ENCODE data around the gene PPP6R3. TPM values are rescaled to one million over a fixed set of nuclear protein-coding genes. Genes with fewer than 3 reads are reported as not detected.

PPP6R3 gene
- total and polyA plus RNA-seq, 2 of the 8 experiments (the other 6 are each of a cell fraction or from before 2014, with no cell fraction given): 44.6 to 150 TPM

DNA sequence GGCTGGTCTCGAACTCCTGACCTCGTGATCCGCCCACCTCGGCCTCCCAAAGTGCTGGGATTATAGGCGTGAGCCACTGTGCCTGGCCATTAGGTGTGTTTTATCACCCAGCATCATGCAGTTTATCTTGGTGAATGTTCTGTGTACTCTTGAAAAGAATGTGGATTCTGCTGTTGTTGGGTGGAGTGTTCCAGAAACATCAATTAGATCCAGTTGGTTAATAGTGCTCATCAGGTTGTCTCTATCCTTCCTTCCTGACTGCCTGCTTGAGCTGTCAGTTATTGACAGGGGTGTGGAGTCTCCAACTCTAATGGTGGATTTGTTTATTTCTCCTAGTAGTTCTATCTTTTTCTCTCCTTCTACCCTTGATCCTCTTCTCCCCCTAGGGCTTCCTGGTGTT lies 30.2 kb upstream of the PPP6R3 start:
- H3K23ac ChIP-seq (ENCODE audit: insufficient read length): no peak overlapping the region
- H4K20me1 ChIP-seq (replicated peaks in 1 of 2; ENCODE audit: control insufficient read depth in 1 of 2, insufficient read depth in 2 of 2, low read length in 2 of 2): no peaks in the 10 kb centered on the region
- POLR2A ChIA-PET (ENCODE audit: partially characterized antibody): no interaction called here
- H3K14ac ChIP-seq (ENCODE audit: insufficient read length): no peak overlapping the region
- H3K27ac ChIP-seq (ENCODE audit: low read depth, low read length): no peak overlapping the region
- H3K27me3 ChIP-seq (replicated peaks in 1 of 4; ENCODE audit: control insufficient read depth in 3 of 4, extremely low read depth in 1 of 4, insufficient read depth in 3 of 4, low read length in 3 of 4): no peaks in the 10 kb centered on the region
- H2AFZ ChIP-seq (ENCODE audit: low read length): no peak overlapping the region
- no peaks in the 10 kb centered on the region for H3K79me1 ChIP-seq (ENCODE audit: low read depth, low read length)
- no peaks in the 10 kb centered on the region for H3K4me1 ChIP-seq (replicated peaks in 1 of 4; ENCODE audit: control insufficient read depth in 3 of 4, insufficient read depth in 4 of 4, low read length in 3 of 4)
- H2BK5ac ChIP-seq (ENCODE audit: low read depth, low read length): no peak overlapping the region
- FAIRE-seq: no peak
- H2AK5ac ChIP-seq (ENCODE audit: low read depth, low read length): no peak overlapping the region
- H3K9ac ChIP-seq (replicated peaks in 1 of 4; ENCODE audit: extremely low read depth in 1 of 4, low read depth in 3 of 4, low read length in 3 of 4): no peak overlapping the region
- no peak for DNase-seq (ENCODE audit: low read depth in 1 of 2, low spot score in 2 of 2)
- CTCF ChIA-PET (ENCODE audit: partially characterized antibody): interaction anchor here (1.1 to 1.7 kb wide), 2 partner anchors 105 to 154 kb away, joined by 3 to 4 read pairs; no protein-coding TSS in a partner anchor
- H3K4me3 ChIP-seq (ENCODE audit: extremely low read depth in 1 of 4, insufficient read depth in 2 of 4, low read depth in 3 of 4, low read length in 4 of 4): no peak overlapping the region
- H4K5ac ChIP-seq (ENCODE audit: insufficient read length, low read depth, low read length): no peak overlapping the region
- no peak overlapping the region for H3K4me2 ChIP-seq (ENCODE audit: insufficient read depth in 1 of 2, low read depth in 2 of 2, low read length in 2 of 2)
- no peak overlapping the region for H4K91ac ChIP-seq (replicated peaks; ENCODE audit: insufficient read length, low read length)
- no peak overlapping the region for H2BK20ac ChIP-seq (ENCODE audit: low read length)
- peaks cover 7 to 8% of the 10 kb centered on the region in 2 experiments; a peak in 3 of 4 replicates for H3K9me3 ChIP-seq (ENCODE audit: insufficient read depth in 2 of 2, low read depth in 1 of 2, low read length in 1 of 2)
- no peak overlapping the region for H3K4ac ChIP-seq (replicated peaks; ENCODE audit: insufficient read length, low read depth, low read length)
- no peaks in the 10 kb centered on the region for H3K79me2 ChIP-seq (ENCODE audit: control insufficient read depth in 1 of 2, insufficient read depth in 2 of 2, low read length in 2 of 2)
- no peak overlapping the region for H2BK120ac ChIP-seq (replicated peaks; ENCODE audit: low read depth, low read length)
- H3K56ac ChIP-seq (replicated peaks; ENCODE audit: insufficient read length, low read depth, low read length): no peak overlapping the region
- peaks cover 8 to 27% (median 16%) of the 10 kb centered on the region in 4 experiments for H3K36me3 ChIP-seq (ENCODE audit: control insufficient read depth in 2 of 4, insufficient read depth in 4 of 4, low read length in 3 of 4)
- H3K23me2 ChIP-seq (ENCODE audit: low read depth, low read length): no peaks in the 10 kb centered on the region
- no peak overlapping the region for H3K18ac ChIP-seq (ENCODE audit: extremely low read depth, low read length)
- 93% methylated on average over 5 of the region's 5 CpGs; no CpG with 5 or more reads in 1 of the 2 experiments for WGBS, 2 experiments (ENCODE audit: extremely low coverage in 1 of 2, insufficient coverage in 1 of 2, insufficient read length in 1 of 2, insufficient replicate concordance in 2 of 2, low coverage in 1 of 2, low lambda C conversion rate in 2 of 2, missing lambda C conversion rate in 1 of 2)
- no peak overlapping the region for H2BK12ac ChIP-seq (ENCODE audit: low read depth, low read length)
- H4K8ac ChIP-seq (ENCODE audit: extremely low read depth, insufficient read depth, low read length): no peak overlapping the region
- no peak overlapping the region for H2BK15ac ChIP-seq (ENCODE audit: low read length)
- TF ChIP-seq BRCA1 (IDR thresholded peaks at IDR 0.05; ENCODE audit: low read depth, low read length): no peak
- no peak for TF ChIP-seq KDM1A (IDR thresholded peaks at IDR 0.05; ENCODE audit: borderline replicate concordance, low read length)
- no peak for TF ChIP-seq CTBP2 (IDR thresholded peaks at IDR 0.05; ENCODE audit: borderline replicate concordance, insufficient read depth, insufficient read length, low read length)
- no peak for TF ChIP-seq SRF (IDR thresholded peaks at IDR 0.05; ENCODE audit: low read depth, low read length)
- TF ChIP-seq JUN (IDR thresholded peaks at IDR 0.05; ENCODE audit: low read depth, low read length): no peak
- no peak for TF ChIP-seq KDM5A (IDR thresholded peaks at IDR 0.05; ENCODE audit: low read length)
- no peak for TF ChIP-seq JUND (IDR thresholded peaks at IDR 0.05; ENCODE audit: low read length)
- no peak for TF ChIP-seq SAP30 (IDR thresholded peaks at IDR 0.05; ENCODE audit: insufficient read depth, insufficient replicate concordance, low read length)
- no peak for TF ChIP-seq NANOG (IDR thresholded peaks at IDR 0.05; ENCODE audit: insufficient read depth, low read depth, low read length, poor library complexity, severe bottlenecking)
- TF ChIP-seq TCF12 (IDR thresholded peaks at IDR 0.05; ENCODE audit: low read depth, low read length): no peak
- TF ChIP-seq, protein P1, sequence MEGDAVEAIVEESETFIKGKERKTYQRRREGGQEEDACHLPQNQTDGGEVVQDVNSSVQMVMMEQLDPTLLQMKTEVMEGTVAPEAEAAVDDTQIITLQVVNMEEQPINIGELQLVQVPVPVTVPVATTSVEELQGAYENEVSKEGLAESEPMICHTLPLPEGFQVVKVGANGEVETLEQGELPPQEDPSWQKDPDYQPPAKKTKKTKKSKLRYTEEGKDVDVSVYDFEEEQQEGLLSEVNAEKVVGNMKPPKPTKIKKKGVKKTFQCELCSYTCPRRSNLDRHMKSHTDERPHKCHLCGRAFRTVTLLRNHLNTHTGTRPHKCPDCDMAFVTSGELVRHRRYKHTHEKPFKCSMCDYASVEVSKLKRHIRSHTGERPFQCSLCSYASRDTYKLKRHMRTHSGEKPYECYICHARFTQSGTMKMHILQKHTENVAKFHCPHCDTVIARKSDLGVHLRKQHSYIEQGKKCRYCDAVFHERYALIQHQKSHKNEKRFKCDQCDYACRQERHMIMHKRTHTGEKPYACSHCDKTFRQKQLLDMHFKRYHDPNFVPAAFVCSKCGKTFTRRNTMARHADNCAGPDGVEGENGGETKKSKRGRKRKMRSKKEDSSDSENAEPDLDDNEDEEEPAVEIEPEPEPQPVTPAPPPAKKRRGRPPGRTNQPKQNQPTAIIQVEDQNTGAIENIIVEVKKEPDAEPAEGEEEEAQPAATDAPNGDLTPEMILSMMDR (IDR thresholded peaks at IDR 0.05; ENCODE audit: control extremely low read depth in 1 of 3, insufficient read depth in 1 of 3, low read depth in 1 of 3, low read length in 3 of 3): no peak
- TF ChIP-seq TEAD4 (IDR thresholded peaks at IDR 0.05; ENCODE audit: low read depth, low read length): no peak
